ENCODE measurements around the gene SLC24A4. TPM values are rescaled to one million over a fixed set of nuclear protein-coding genes. Genes with fewer than 3 reads are reported as not detected.

Gene SLC24A4
- total RNA-seq, 2 donors from 2014 or later: 2.7 to 4.4 TPM

DNA sequence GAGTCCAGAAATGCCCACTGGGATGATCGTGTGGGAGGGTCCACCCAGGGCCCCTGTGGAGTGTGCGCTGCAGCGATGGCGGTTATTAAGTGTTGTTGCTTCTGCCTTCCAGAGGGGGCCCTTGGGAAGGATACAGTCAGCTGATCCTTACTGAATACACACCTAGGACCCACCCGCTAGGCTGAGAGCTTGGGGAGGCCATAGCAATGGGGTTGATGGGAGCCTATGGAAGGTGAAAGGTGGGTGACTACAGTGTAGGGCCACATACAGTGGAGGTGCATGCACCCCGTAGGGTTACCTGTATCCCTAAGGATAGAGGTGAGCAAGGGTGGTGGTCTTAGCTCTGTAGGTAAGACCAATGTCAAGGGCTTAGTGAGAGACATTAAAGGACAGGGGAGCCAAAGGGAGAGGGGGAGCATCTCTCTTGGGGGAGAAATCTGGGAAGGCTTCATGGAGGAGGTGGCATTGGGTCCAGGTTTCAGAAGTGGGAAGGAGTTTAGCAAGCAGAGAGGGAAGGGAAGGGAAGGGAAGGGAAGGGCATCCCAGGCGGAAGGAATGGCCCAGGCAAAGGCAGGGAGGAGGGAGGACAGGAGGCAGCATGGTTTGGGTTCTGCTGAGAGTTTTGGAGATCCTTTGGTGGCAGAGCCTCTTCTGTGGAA is 117.5 kb downstream of the SLC24A4 start:
- no peak for ATAC-seq (ENCODE audit: insufficient number of reproducible peaks, low FRiP score, low read depth)
- Histone ChIP-seq H3K9me3 (no peaks in the 10 kb centered on the region), H3K27me3 (replicated peaks; ENCODE audit: insufficient read depth) (no peaks in the 10 kb centered on the region), H3K4me1 (ENCODE audit: control insufficient read depth in 1 of 2, low read depth in 2 of 2) (no peaks in the 10 kb centered on the region), H3K36me3 (no peaks in the 10 kb centered on the region), H3K4me3 (no peak overlapping the region), H3K27ac (no peak overlapping the region)
- TF ChIP-seq, protein P1, sequence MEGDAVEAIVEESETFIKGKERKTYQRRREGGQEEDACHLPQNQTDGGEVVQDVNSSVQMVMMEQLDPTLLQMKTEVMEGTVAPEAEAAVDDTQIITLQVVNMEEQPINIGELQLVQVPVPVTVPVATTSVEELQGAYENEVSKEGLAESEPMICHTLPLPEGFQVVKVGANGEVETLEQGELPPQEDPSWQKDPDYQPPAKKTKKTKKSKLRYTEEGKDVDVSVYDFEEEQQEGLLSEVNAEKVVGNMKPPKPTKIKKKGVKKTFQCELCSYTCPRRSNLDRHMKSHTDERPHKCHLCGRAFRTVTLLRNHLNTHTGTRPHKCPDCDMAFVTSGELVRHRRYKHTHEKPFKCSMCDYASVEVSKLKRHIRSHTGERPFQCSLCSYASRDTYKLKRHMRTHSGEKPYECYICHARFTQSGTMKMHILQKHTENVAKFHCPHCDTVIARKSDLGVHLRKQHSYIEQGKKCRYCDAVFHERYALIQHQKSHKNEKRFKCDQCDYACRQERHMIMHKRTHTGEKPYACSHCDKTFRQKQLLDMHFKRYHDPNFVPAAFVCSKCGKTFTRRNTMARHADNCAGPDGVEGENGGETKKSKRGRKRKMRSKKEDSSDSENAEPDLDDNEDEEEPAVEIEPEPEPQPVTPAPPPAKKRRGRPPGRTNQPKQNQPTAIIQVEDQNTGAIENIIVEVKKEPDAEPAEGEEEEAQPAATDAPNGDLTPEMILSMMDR (IDR thresholded peaks at IDR 0.05): no peak
- no peak for DNase-seq (ENCODE audit: low spot score)

DNA sequence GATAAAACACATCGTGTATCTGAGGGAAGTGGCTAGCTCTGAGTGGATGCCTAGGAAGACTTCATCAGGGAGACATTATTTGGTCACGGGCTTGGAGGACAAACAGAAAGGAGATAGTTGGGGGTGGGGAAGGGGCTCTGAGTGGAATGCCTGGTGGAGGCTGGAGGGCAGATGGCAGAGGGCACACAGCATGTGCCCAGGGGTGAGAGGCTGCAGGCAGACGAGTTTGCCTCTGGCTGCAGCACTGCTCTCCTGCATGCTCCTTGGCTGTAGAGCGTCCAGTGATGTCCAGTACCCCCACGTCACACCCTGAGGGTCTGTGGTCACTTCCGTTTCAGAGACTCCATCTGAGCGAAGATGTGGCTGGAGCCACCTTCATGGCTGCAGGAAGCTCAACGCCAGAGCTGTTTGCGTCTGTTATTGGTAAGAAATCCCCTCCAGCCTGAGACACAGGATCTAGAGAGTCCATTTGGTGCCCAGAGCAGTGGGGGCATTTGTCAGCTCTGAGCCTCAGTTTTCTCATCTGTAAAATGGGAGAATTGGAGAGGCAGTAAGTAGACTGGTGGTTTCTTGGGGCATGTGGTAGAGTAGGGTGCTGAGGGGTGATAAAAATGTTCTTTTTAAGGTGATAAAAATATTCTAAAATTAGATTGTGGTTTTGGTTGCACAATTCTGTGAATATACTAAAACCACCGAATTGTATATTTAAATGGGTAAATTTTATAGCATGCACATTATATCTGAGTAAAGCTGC is 119.0 kb downstream of the SLC24A4 start:
- TF ChIP-seq, protein P1 (IDR thresholded peaks at IDR 0.05): no peak
- no peaks in the 10 kb centered on the region for H3K9me3 ChIP-seq
- no peaks in the 10 kb centered on the region for H3K36me3 ChIP-seq
- no peak for ATAC-seq (ENCODE audit: insufficient number of reproducible peaks, low FRiP score, low read depth)
- H3K27ac ChIP-seq: no peak overlapping the region
- H3K4me1 ChIP-seq (ENCODE audit: control insufficient read depth in 1 of 2, low read depth in 2 of 2): no peaks in the 10 kb centered on the region
- no peak for DNase-seq (ENCODE audit: low spot score)
- H3K4me3 ChIP-seq: no peak overlapping the region
- no peaks in the 10 kb centered on the region for H3K27me3 ChIP-seq (replicated peaks; ENCODE audit: insufficient read depth)

DNA sequence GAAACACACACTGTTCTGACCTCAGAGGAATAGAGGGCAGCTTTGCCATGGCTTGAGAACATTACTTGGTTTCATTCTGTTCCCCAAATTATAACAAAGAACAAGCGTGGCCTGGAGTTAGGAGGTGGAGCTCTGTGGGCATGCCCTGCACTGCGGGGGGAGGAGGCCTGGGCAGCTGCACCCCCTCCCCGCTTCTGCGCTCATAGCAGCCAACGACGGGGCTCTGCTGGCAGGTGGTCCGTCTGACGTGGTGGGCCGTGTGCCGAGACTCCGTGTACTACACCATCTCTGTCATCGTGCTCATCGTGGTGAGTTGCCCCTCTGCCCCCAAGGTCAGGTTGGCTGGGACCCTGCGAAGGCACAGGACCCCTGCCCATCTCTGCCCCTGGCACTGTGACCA is 120.2 kb downstream of the SLC24A4 start:
- Histone ChIP-seq H3K4me3 (no peak overlapping the region), H3K27me3 (replicated peaks; ENCODE audit: insufficient read depth) (no peaks in the 10 kb centered on the region), H3K36me3 (no peaks in the 10 kb centered on the region), H3K9me3 (no peaks in the 10 kb centered on the region), H3K4me1 (ENCODE audit: control insufficient read depth in 1 of 2, low read depth in 2 of 2) (no peaks in the 10 kb centered on the region), H3K27ac (no peak overlapping the region)
- TF ChIP-seq, protein P1 (IDR thresholded peaks at IDR 0.05): no peak
- ATAC-seq (ENCODE audit: insufficient number of reproducible peaks, low FRiP score, low read depth) (no peak), DNase-seq (ENCODE audit: low spot score) (no peak)

DNA sequence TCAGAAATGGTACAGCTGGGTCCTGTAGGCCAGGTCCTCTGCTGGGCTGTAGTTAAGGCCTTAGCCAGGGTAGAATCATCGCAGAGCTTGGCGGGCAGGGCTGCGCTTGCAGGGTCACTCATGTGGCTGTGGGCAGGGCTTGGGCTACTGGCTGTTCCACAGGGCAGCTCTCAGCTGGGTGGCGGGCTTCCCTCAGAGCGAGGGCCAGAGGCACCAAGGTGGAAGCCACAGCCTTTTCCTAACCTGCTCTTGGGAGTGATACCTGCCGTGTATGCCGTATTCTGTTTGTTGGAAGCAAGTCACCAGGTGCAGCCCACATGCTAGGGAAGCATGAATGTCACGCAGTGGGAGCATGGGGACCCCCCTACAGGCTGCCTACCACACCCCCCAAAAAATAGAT is 120.8 kb downstream of the SLC24A4 start:
- no peak overlapping the region for H3K4me3 ChIP-seq

DNA sequence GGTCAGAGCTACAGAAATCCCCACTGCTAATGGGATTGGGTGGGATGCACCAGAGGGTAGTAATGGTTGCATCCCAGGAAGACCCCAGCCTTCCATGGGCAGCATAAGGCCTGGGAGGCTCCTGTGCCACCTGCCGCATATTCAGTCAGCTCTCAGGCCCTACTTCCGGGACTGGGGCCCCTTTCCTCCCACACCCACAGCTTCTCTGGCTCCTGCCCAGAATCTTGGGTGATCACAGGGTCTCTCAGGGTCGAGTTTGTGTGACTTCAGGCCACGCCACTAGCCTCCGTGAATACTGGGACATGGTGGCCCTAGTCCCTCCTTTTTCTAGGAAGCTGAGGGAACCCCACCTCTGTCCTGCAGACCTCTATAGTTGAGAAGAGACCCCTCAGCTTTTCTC is 123.8 kb downstream of the SLC24A4 start:
- TF ChIP-seq, protein P1 (IDR thresholded peaks at IDR 0.05): no peak
- Histone ChIP-seq H3K36me3 (no peaks in the 10 kb centered on the region), H3K4me1 (ENCODE audit: control insufficient read depth in 1 of 2, low read depth in 2 of 2) (no peaks in the 10 kb centered on the region), H3K9me3 (no peaks in the 10 kb centered on the region), H3K27me3 (replicated peaks; ENCODE audit: insufficient read depth) (no peaks in the 10 kb centered on the region), H3K27ac (no peak overlapping the region), H3K4me3 (no peak overlapping the region)
- no peak for DNase-seq (ENCODE audit: low spot score)
- ATAC-seq (ENCODE audit: insufficient number of reproducible peaks, low FRiP score, low read depth): no peak

More for the DNA sequence above, 120.8 kb downstream of the SLC24A4 start:
- Histone ChIP-seq H3K9me3 (no peaks in the 10 kb centered on the region), H3K27ac (no peak overlapping the region), H3K4me1 (ENCODE audit: control insufficient read depth in 1 of 2, low read depth in 2 of 2) (no peaks in the 10 kb centered on the region), H3K36me3 (no peaks in the 10 kb centered on the region), H3K27me3 (replicated peaks; ENCODE audit: insufficient read depth) (no peaks in the 10 kb centered on the region)
- TF ChIP-seq, protein P1 (IDR thresholded peaks at IDR 0.05): no peak
- ATAC-seq (ENCODE audit: insufficient number of reproducible peaks, low FRiP score, low read depth) (no peak), DNase-seq (ENCODE audit: low spot score) (no peak)
